Transverse colon (tissue), 4 donors: ENCODE results near the gene KRT74.

Experiments used
- EP300 ChIP-seq: sonication (generic); formaldehyde crosslinking; IDR thresholded peaks from one replicate; pipeline ENCODE4 v1.6.1; 2017; ENCODE audit warnings: antibody characterized with exemption, low read depth
- POLR2A ChIP-seq: fragments of 450-650 bp; IDR thresholded peaks from one replicate; pipeline ENCODE4 v1.6.1; 2016; ENCODE audit warnings: antibody characterized with exemption, mild to moderate bottlenecking, moderate library complexity
- POLR2AphosphoS5 ChIP-seq, 3 donors: sonication (generic); formaldehyde crosslinking; IDR thresholded peaks; one replicate each; pipeline ENCODE4 v1.6.1; 2016; ENCODE audit warnings: antibody characterized with exemption in 3 of 3
- TF ChIP-seq, protein P1 (sequence below), 5 experiments: fragments of 200-600 bp in 3 of 5; fragments of 450-650 bp in 2 of 5; sonication (generic) in 3 of 5; IDR thresholded peaks; 1 replicate in 2 of 5; 2 replicates in 3 of 5; pipeline ENCODE4 v1.5.1; 2016 to 2017; ENCODE audit warnings: antibody characterized with exemption in 5 of 5, inconsistent platforms in 3 of 5, mild to moderate bottlenecking in 2 of 5, moderate library complexity in 1 of 5

DNA sequence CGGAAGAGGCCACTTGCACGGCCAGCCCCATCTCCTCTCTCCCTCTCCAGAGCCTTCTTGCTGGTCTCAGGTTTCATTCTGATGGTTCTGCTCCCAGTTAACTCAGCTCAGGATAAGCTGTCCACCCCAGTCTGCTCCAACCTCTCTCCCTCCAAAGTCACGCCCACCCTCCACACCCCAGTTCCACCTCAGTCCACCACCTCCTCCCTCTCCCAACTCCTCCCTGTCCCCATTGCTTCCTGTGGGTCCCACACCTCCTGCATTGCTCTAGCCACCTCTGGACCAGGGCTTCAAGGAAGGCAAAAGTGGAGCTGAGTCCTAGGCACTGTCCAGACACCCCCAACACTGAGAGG is 33.8 kb downstream of the KRT74 start:
- TF ChIP-seq, protein P1, sequence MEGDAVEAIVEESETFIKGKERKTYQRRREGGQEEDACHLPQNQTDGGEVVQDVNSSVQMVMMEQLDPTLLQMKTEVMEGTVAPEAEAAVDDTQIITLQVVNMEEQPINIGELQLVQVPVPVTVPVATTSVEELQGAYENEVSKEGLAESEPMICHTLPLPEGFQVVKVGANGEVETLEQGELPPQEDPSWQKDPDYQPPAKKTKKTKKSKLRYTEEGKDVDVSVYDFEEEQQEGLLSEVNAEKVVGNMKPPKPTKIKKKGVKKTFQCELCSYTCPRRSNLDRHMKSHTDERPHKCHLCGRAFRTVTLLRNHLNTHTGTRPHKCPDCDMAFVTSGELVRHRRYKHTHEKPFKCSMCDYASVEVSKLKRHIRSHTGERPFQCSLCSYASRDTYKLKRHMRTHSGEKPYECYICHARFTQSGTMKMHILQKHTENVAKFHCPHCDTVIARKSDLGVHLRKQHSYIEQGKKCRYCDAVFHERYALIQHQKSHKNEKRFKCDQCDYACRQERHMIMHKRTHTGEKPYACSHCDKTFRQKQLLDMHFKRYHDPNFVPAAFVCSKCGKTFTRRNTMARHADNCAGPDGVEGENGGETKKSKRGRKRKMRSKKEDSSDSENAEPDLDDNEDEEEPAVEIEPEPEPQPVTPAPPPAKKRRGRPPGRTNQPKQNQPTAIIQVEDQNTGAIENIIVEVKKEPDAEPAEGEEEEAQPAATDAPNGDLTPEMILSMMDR (IDR thresholded peaks at IDR 0.05): no peak
- TF ChIP-seq POLR2A (no peak), POLR2AphosphoS5 (IDR thresholded peaks at IDR 0.05) (no peak), EP300 (no peak)
